AG04450 (cell line): Measurements from ENCODE around the gene PHF21B. TPM values are rescaled to one million over a fixed set of nuclear protein-coding genes. Genes with fewer than 3 reads are reported as not detected.

Experiments used
- CTCF ChIA-PET: fragments of 300-600, 350-600 bp; formaldehyde crosslinking; extraction: SDS; loops from one replicate; lab custom pipeline; 2022; ENCODE audit warnings: antibody characterized with exemption, inconsistent platforms; lab: Charles Lee
- POLR2A ChIA-PET: fragments of 350-600 bp; formaldehyde crosslinking; extraction: SDS; loops from one replicate; lab custom pipeline; 2021; ENCODE audit warnings: antibody characterized with exemption, inconsistent platforms; lab: Yijun Ruan, JAX
- DNase-seq: peaks from one replicate; pipeline ENCODE4 v3.0.0-alpha.2; 2011; ENCODE audit warnings: low read depth, low spot score
- H3K27ac ChIP-seq: one replicate; pipeline ENCODE4 v1.5.1; 2012; ENCODE audit warnings: low read depth, low read length, control low read depth
- H3K27me3 ChIP-seq: one replicate; pipeline ENCODE4 v1.6.0; 2012; ENCODE audit warnings: low read length; ENCODE audit not compliant: control insufficient read depth, insufficient read depth
- H3K4me3 ChIP-seq: 2 replicates; pipeline ENCODE4 v1.5.1; 2011; ENCODE audit warnings: mild to moderate bottlenecking, low read depth, low read length, control low read depth
- H3K9me3 ChIP-seq: 2 replicates; pipeline ENCODE4 v1.5.1; 2012; ENCODE audit warnings: low read length; ENCODE audit not compliant: control insufficient read depth, insufficient read depth
- polyA plus RNA-seq: library from polyadenylated mRNA; depleted of rRNA; stranded (reverse); fragments of >200 nt; gene quantifications from 2 replicates; pipeline ENCODE4 v1.2.3, GENCODE V29; 2011; rRNA removed
- TF ChIP-seq, protein P1 (sequence below): IDR thresholded peaks from 2 replicates; pipeline ENCODE4 v1.5.1; 2011; ENCODE audit warnings: low read depth, low read length, control low read depth, inconsistent platforms

PHF21B gene
- polyA plus RNA-seq, 1 experiment = not detected

- Histone ChIP-seq H3K4me3 (no peak overlapping the region), H3K27ac (no peak overlapping the region), H3K27me3 (peaks cover 39% of the 10 kb centered on the region), H3K9me3 (peaks cover 2% of the 10 kb centered on the region; the same call in 1 of the 2 replicates)
- TF ChIP-seq, protein P1, sequence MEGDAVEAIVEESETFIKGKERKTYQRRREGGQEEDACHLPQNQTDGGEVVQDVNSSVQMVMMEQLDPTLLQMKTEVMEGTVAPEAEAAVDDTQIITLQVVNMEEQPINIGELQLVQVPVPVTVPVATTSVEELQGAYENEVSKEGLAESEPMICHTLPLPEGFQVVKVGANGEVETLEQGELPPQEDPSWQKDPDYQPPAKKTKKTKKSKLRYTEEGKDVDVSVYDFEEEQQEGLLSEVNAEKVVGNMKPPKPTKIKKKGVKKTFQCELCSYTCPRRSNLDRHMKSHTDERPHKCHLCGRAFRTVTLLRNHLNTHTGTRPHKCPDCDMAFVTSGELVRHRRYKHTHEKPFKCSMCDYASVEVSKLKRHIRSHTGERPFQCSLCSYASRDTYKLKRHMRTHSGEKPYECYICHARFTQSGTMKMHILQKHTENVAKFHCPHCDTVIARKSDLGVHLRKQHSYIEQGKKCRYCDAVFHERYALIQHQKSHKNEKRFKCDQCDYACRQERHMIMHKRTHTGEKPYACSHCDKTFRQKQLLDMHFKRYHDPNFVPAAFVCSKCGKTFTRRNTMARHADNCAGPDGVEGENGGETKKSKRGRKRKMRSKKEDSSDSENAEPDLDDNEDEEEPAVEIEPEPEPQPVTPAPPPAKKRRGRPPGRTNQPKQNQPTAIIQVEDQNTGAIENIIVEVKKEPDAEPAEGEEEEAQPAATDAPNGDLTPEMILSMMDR = no peak
- CTCF ChIA-PET = interaction anchor here (2.0 kb wide), 1 partner anchor 17 kb away, joined by 7 read pairs; no protein-coding TSS in a partner anchor
- no peak for DNase-seq
- POLR2A ChIA-PET = interaction anchor here (0.6 kb wide), 1 partner anchor 61 kb away, joined by 3 read pairs; no protein-coding TSS in a partner anchor
Measured at GRCh38 chr22:44837481-44837880, 172.3 kb downstream of the PHF21B start.

- POLR2A ChIA-PET = no interaction called here
- no peak overlapping the region for H3K27ac ChIP-seq
- H3K9me3 ChIP-seq = peaks cover 2% of the 10 kb centered on the region; the same call in 1 of the 2 replicates
- TF ChIP-seq, protein P1 = no peak
- peaks cover 13% of the 10 kb centered on the region for H3K27me3 ChIP-seq
- CTCF ChIA-PET = no interaction called here
- H3K4me3 ChIP-seq = no peak overlapping the region
- no peak for DNase-seq
Measured at GRCh38 chr22:44834065-44834464, 175.7 kb downstream of the PHF21B start.

DNA sequence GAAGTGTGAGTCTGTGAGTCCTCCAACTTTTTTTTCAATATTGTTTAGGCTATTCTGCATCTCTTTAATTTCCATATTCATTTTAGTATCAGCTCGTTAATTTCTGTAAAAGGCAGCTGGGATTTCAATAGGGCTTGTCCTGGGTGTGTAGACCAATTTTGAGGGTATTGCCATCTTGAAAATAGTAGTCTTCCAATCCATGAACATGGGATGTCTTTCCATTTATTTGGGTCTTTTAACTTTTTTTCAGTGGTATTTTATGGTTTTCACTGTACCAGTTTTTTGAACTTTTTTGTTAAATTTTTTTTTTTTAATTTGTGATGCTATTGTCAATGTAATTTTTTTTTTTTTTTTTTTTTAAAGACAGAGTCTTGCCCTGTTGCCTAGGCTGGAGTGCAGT, 177.9 kb downstream of the PHF21B start:
- DNase-seq = no peak
- Histone ChIP-seq H3K4me3 (no peak overlapping the region), H3K27me3 (peaks cover 4% of the 10 kb centered on the region), H3K9me3 (peaks cover 2% of the 10 kb centered on the region; the same call in 1 of the 2 replicates), H3K27ac (no peak overlapping the region)
- CTCF ChIA-PET = interaction anchor here (1.3 kb wide), 1 partner anchor 11 kb away, joined by 6 read pairs; no protein-coding TSS in a partner anchor
- TF ChIP-seq, protein P1 = no peak
- POLR2A ChIA-PET = no interaction called here

Other genes starting within 250 kb of the PHF21B start
- 13.9 and 14.2 TPM in 2 replicates for gene NUP50, start 153.9 kb upstream of the PHF21B start, polyA plus RNA-seq
- gene KIAA0930, start 230.9 kb upstream of the PHF21B start, polyA plus RNA-seq = 49.4 and 58.0 TPM in 2 replicates